Ascending aorta (tissue), 2 donors: Measurements from ENCODE around the gene TBPL1. TPM values are rescaled to one million over a fixed set of nuclear protein-coding genes. Genes with fewer than 3 reads are reported as not detected.

Experiments
- DNase-seq, 2 donors: peaks; one replicate each; pipeline ENCODE4 v3.0.0-alpha.2; 2019; ENCODE audit warnings: low spot score in 2 of 2
- H3K27ac ChIP-seq, 2 donors: fragments of 200-600 bp; sonication (generic); one replicate each; pipeline ENCODE4 v1.5.1; 2016 to 2017; ENCODE audit warnings: mild to moderate bottlenecking in 1 of 2
- H3K27me3 ChIP-seq: fragments of 200-600 bp; sonication (generic); one replicate; pipeline ENCODE4 v1.5.1; 2017
- H3K36me3 ChIP-seq, 2 donors: fragments of 200-600 bp; sonication (generic); one replicate each; pipeline ENCODE4 v1.5.1; 2016
- H3K4me1 ChIP-seq, 2 donors: fragments of 200-600 bp; sonication (generic); one replicate each; pipeline ENCODE4 v1.5.1; 2016 to 2017; ENCODE audit warnings: mild to moderate bottlenecking in 1 of 2
- H3K4me3 ChIP-seq, 2 donors: fragments of 200-600 bp; sonication (generic); one replicate each; pipeline ENCODE4 v1.5.1; 2016 to 2017; ENCODE audit warnings: mild to moderate bottlenecking in 1 of 2
- H3K9me3 ChIP-seq, 2 donors: fragments of 200-600 bp; sonication (generic); one replicate each; pipeline ENCODE4 v1.5.1; 2016
- intact Hi-C: fragments of 100-400 bp; cut with DNase I; formaldehyde crosslinking; loops from one replicate; pipeline ENCODE4 v1.15.1; 2023
- total RNA-seq: library from RNA; depleted of rRNA; stranded (reverse); fragments of >200 nt; gene quantifications from one replicate; pipeline ENCODE4 v1.1.0, GENCODE V29; 2016
- TF ChIP-seq, protein P1 (sequence below), 3 experiments: fragments of 200-600 bp in 2 of 3; fragments of 450-650 bp in 1 of 3; sonication (generic) in 2 of 3; IDR thresholded peaks; one replicate each; pipeline ENCODE4 v1.5.1; 2016 to 2019; ENCODE audit warnings: antibody characterized with exemption in 3 of 3, mild to moderate bottlenecking in 1 of 3, moderate library complexity in 1 of 3

Gene TBPL1
- total RNA-seq, 1 donor from 2014 or later = 23.1 TPM

DNA sequence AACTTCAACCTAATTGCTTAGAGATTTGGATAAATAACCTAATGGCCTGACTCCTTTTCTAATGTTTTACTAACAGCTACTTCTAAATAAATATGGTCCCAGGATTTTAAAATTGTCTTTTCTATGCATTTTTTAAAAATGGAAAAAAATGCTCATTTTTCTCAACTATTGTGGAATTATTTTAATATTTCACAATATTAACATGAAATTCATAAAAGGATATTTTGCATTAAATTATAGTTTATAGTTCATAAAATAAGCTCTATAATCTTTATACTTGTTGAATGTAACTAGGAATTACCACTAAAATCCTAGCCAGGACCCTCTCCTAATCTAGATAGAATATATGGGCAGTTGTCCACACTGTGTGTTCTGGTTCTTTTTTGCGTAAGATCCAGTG, 37.3 kb downstream of the TBPL1 start:
- no peak overlapping the region for H3K4me3 ChIP-seq
- no peak overlapping the region for H3K27ac ChIP-seq
- no peaks in the 10 kb centered on the region for H3K27me3 ChIP-seq
- peaks cover 0 to 21% of the 10 kb centered on the region in 2 donors for H3K4me1 ChIP-seq
- TF ChIP-seq, protein P1, sequence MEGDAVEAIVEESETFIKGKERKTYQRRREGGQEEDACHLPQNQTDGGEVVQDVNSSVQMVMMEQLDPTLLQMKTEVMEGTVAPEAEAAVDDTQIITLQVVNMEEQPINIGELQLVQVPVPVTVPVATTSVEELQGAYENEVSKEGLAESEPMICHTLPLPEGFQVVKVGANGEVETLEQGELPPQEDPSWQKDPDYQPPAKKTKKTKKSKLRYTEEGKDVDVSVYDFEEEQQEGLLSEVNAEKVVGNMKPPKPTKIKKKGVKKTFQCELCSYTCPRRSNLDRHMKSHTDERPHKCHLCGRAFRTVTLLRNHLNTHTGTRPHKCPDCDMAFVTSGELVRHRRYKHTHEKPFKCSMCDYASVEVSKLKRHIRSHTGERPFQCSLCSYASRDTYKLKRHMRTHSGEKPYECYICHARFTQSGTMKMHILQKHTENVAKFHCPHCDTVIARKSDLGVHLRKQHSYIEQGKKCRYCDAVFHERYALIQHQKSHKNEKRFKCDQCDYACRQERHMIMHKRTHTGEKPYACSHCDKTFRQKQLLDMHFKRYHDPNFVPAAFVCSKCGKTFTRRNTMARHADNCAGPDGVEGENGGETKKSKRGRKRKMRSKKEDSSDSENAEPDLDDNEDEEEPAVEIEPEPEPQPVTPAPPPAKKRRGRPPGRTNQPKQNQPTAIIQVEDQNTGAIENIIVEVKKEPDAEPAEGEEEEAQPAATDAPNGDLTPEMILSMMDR (IDR thresholded peaks at IDR 0.05) = no peak
- intact Hi-C loops = no loop called here
- peaks cover 0 to 15% of the 10 kb centered on the region in 2 donors for H3K36me3 ChIP-seq
- DNase-seq = no peak
- no peaks in the 10 kb centered on the region for H3K9me3 ChIP-seq

DNA sequence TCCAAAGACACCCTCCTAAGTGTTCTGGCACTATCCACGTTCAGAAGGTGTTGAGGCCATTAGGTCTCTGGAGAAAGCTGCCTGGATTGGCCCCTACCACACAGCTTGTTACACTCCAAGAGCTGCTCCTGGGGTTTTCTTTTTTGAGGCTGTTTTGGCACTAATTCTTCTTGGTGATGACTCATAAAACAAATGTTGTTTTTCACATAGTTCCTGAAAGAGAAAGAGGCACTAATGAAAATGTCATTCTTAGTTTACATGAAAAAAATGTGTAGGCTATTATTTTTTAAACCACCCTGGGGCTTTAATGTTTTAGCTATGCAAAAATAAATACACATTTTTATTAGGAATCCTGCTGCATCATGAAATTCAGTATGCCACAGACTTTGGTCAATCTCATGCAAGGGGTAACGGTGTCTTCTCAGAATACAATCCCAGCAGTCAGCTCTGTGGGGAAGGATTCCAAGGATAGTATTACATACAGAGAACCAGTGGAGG, 38.1 kb downstream of the TBPL1 start:
- Histone ChIP-seq H3K36me3 (peaks cover 0 to 9% of the 10 kb centered on the region in 2 donors), H3K4me3 (no peak overlapping the region), H3K27me3 (no peaks in the 10 kb centered on the region), H3K9me3 (no peaks in the 10 kb centered on the region), H3K27ac (peak overlapping the region; percentile 19 to 44), H3K4me1 (peaks cover 0 to 21% of the 10 kb centered on the region in 2 donors)
- no peak for DNase-seq
- TF ChIP-seq, protein P1 (IDR thresholded peaks at IDR 0.05) = no peak
- intact Hi-C loops = no loop called here

DNA sequence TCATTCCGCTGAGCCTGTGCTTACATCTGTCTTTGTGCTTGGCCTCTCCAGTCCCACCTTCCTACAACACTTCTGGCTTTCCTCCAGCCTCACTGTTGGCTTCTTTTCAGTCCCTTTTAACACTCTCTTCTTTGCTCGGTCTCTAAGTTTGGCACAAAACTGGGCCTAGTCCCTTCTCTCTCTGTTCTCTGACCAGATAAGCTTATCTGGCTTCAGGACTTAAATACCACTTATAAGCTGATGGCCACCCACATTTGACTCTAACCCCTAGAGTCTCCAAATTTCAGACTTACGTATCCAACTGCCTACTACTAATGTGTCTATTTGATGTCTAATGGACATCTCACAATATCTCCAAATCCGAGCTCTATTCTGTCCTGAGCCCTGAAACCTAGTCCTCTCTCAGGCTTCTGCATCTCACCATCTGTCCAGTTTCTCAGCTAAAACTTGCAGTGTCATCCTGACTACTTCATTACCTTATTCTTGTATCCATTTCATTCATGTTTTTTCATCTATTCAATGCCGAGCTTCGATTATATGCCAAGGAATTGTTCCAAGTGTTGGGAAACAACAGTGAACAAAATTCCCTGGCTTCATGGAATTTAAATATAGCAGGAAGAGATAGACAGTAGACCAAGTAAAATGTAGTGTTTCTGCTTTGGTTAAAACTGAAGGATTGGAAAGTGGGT, 40.1 kb downstream of the TBPL1 start:
- peak overlapping the region; percentile 1 to 44 for H3K27ac ChIP-seq

DNA sequence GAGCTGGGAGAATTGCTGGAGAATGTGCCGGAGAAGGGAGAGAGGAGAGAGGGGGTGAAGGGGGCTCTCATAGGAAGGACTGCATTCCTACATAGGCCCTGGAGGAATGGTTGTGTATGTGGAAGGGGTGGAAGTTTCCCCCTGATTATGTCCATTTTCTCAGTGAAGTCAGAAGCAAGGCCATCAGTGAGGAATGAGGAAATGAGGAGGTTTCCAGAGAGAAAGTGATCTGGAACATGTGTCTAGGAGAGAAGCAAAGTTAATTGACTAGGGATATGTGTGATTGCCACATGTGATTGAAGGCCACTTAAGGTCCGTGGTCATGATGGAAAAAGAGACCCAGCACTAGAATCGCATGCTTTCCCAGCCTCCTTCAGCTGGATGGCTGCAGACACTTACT, 42.3 kb downstream of the TBPL1 start:
- TF ChIP-seq, protein P1 (IDR thresholded peaks at IDR 0.05) = no peak
- Histone ChIP-seq H3K36me3 (no peaks in the 10 kb centered on the region), H3K27ac (no peak overlapping the region), H3K27me3 (no peaks in the 10 kb centered on the region), H3K9me3 (no peaks in the 10 kb centered on the region), H3K4me1 (peaks cover 0 to 21% of the 10 kb centered on the region in 2 donors), H3K4me3 (no peak overlapping the region)
- no peak for DNase-seq
- intact Hi-C loops = no loop called here

More for the DNA sequence above, 40.1 kb downstream of the TBPL1 start:
- Histone ChIP-seq H3K4me1 (peaks cover 0 to 21% of the 10 kb centered on the region in 2 donors), H3K27me3 (no peaks in the 10 kb centered on the region), H3K36me3 (no peaks in the 10 kb centered on the region), H3K4me3 (no peak overlapping the region), H3K9me3 (no peaks in the 10 kb centered on the region)
- no peak for DNase-seq
- TF ChIP-seq, protein P1 (IDR thresholded peaks at IDR 0.05) = no peak
- intact Hi-C loops = no loop called here

DNA sequence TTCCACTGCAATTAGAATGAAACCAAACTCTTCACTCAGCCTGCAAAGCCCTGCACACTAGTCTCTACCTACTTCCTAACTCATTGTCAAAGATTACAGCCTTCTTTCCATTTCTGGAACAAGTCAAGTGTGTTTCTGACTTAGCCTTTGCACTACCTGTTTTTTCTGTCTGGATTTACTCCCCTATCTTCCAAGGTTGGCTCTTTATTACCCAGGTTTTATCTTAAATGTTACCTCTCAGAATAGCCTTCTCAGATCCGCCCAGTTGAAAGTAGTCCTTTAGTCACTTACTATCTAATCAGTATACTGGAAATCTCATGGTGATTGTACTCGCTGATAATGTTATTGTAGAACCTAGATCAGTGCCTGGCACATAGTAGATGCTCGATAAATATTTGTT, 42.7 kb downstream of the TBPL1 start:
- intact Hi-C loops = no loop called here
- Histone ChIP-seq H3K36me3 (no peaks in the 10 kb centered on the region), H3K27ac (no peak overlapping the region), H3K4me1 (peaks cover 0 to 21% of the 10 kb centered on the region in 2 donors), H3K27me3 (no peaks in the 10 kb centered on the region), H3K9me3 (no peaks in the 10 kb centered on the region), H3K4me3 (no peak overlapping the region)
- TF ChIP-seq, protein P1 (IDR thresholded peaks at IDR 0.05) = no peak
- DNase-seq = no peak
